SK-N-SH (cell line): ENCODE data around the gene NUMBL.

Experiments
- CHD2 ChIP-seq: fragments of 150-350 bp; IDR thresholded peaks from 2 replicates; pipeline ENCODE4 v1.6.1; 2018; ENCODE audit warnings: low read length; ENCODE audit not compliant: partially characterized antibody
- EP300 ChIP-seq, 2 experiments: IDR thresholded peaks; 2 replicates each; pipeline versions ENCODE4 v1.4.0 to v1.6.1; 2012; ENCODE audit warnings: borderline replicate concordance in 1 of 2, low read depth in 1 of 2, low read length in 1 of 2
- EZH2phosphoT487 ChIP-seq: fragments of 200-600 bp; sonication (generic); IDR thresholded peaks from 2 replicates; pipeline ENCODE4 v1.6.1; 2017; ENCODE audit warnings: low read depth, mixed run types, mild to moderate bottlenecking, antibody characterized with exemption, moderate library complexity, borderline replicate concordance
- NFIC ChIP-seq: IDR thresholded peaks from 2 replicates; pipeline ENCODE4 v1.4.0; 2012; ENCODE audit warnings: borderline replicate concordance
- RAD21 ChIP-seq: IDR thresholded peaks from 2 replicates; pipeline ENCODE4 v1.6.1; 2012; ENCODE audit warnings: mild to moderate bottlenecking, low read length
- RCOR1 ChIP-seq: fragments of 150-350 bp; IDR thresholded peaks from 2 replicates; pipeline ENCODE4 v1.6.1; 2017; ENCODE audit warnings: antibody characterized with exemption, low read length
- TAF1 ChIP-seq: IDR thresholded peaks from 2 replicates; pipeline ENCODE4 v1.6.1; 2012; ENCODE audit warnings: low read depth, mild to moderate bottlenecking, low read length, moderate library complexity, borderline replicate concordance
- TCF12 ChIP-seq: IDR thresholded peaks from 2 replicates; pipeline ENCODE4 v1.4.0; 2012
- TF ChIP-seq, protein P1 (sequence below): fragments of 150-350 bp; IDR thresholded peaks from 2 replicates; pipeline ENCODE4 v1.6.1; 2017; ENCODE audit warnings: antibody characterized with exemption, low read length, low read depth, borderline replicate concordance
- TF ChIP-seq, protein P2 (sequence below): fragments of 200-600 bp; sonication (generic); IDR thresholded peaks from 2 replicates; pipeline ENCODE4 v1.6.1; 2017; ENCODE audit warnings: antibody characterized with exemption, mild to moderate bottlenecking, moderate library complexity

DNA sequence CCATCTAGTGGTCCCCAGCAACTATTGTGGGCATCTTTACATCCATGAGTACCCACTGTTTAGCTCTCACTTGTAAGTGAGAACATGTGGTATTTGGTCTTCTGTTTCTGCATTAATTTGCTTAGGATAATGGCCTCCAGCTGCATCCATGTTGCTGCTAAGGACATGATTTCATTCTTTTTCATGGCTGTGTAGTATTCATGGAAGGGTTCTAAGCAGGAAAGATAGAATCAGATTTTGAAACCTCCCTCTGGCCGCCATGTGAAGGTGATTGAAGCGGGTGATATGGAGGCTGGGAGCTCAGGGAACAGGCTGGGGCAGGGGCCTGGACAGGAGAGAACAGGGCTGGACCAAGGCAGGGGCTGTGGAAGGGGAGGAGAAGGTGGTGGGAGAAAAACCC is 69.2 kb downstream of the NUMBL start:
- no peak for TF ChIP-seq TAF1
- TF ChIP-seq TCF12: no peak
- TF ChIP-seq, protein P1, sequence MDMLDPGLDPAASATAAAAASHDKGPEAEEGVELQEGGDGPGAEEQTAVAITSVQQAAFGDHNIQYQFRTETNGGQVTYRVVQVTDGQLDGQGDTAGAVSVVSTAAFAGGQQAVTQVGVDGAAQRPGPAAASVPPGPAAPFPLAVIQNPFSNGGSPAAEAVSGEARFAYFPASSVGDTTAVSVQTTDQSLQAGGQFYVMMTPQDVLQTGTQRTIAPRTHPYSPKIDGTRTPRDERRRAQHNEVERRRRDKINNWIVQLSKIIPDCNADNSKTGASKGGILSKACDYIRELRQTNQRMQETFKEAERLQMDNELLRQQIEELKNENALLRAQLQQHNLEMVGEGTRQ: no peak
- TF ChIP-seq RCOR1: no peak
- TF ChIP-seq, protein P2, sequence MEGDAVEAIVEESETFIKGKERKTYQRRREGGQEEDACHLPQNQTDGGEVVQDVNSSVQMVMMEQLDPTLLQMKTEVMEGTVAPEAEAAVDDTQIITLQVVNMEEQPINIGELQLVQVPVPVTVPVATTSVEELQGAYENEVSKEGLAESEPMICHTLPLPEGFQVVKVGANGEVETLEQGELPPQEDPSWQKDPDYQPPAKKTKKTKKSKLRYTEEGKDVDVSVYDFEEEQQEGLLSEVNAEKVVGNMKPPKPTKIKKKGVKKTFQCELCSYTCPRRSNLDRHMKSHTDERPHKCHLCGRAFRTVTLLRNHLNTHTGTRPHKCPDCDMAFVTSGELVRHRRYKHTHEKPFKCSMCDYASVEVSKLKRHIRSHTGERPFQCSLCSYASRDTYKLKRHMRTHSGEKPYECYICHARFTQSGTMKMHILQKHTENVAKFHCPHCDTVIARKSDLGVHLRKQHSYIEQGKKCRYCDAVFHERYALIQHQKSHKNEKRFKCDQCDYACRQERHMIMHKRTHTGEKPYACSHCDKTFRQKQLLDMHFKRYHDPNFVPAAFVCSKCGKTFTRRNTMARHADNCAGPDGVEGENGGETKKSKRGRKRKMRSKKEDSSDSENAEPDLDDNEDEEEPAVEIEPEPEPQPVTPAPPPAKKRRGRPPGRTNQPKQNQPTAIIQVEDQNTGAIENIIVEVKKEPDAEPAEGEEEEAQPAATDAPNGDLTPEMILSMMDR: no peak
- TF ChIP-seq EP300 (IDR thresholded peaks at IDR 0.05; ENCODE audit: borderline replicate concordance in 1 of 2, low read depth in 1 of 2, low read length in 1 of 2): no peak
- no peak for TF ChIP-seq NFIC
- TF ChIP-seq EZH2phosphoT487: no peak
- no peak for TF ChIP-seq RAD21
- no peak for TF ChIP-seq CHD2
